Testis (tissue), 3 donors: Measurements from ENCODE around the gene LGALS7. TPM values are rescaled to one million over a fixed set of nuclear protein-coding genes. Genes with fewer than 3 reads are reported as not detected.
"Not testable (repeated sequence)": the region's sequence is repeated elsewhere in the genome, so short reads cannot be mapped to it uniquely, and the experiment has no call there.

Experiments used
- DNase-seq: peaks from one replicate; pipeline ENCODE4 v3.0.0-alpha.2; 2019
- H3K27ac ChIP-seq, 2 donors: fragments of 200-600 bp; sonication (generic); one replicate each; pipeline ENCODE4 v1.5.1; 2019
- H3K27me3 ChIP-seq: fragments of 200-600 bp; sonication (generic); one replicate; pipeline ENCODE4 v1.5.1; 2019
- H3K36me3 ChIP-seq: fragments of 200-600 bp; sonication (generic); one replicate; pipeline ENCODE4 v1.5.1; 2017; ENCODE audit warnings: low read depth; ENCODE audit errors: missing control alignments
- H3K4me1 ChIP-seq: fragments of 200-600 bp; sonication (generic); one replicate; pipeline ENCODE4 v1.5.1; 2019
- H3K4me3 ChIP-seq, 2 donors: fragments of 200-600 bp; sonication (generic); one replicate each; pipeline ENCODE4 v1.5.1; 2017 to 2019
- H3K9me3 ChIP-seq: fragments of 200-600 bp; sonication (generic); one replicate; pipeline ENCODE4 v1.5.1; 2017
- CTCF ChIP-seq, 3 experiments: fragments of 450-650 bp in 2 of 3; fragments of 200-600 bp in 1 of 3; sonication (generic) in 1 of 3; IDR thresholded peaks; one replicate each; pipeline ENCODE4 v1.5.1; 2016 to 2019; ENCODE audit warnings: antibody characterized with exemption in 3 of 3, mild to moderate bottlenecking in 2 of 3, moderate library complexity in 1 of 3
- POLR2A ChIP-seq: fragments of 450-650 bp; IDR thresholded peaks from one replicate; pipeline ENCODE4 v1.6.1; 2017; ENCODE audit warnings: antibody characterized with exemption, mild to moderate bottlenecking, moderate library complexity
- WGBS, 2 donors: methylation state at CpG; one replicate each; pipeline ENCODE4 v1.1.5; 2018; 5-methylcytosine and 5-hydroxymethylcytosine counted together
- intact Hi-C: fragments of 100-400 bp; cut with DNase I; formaldehyde crosslinking; loops from one replicate; pipeline ENCODE4 v1.15.1; 2023; ENCODE audit warnings: low total_unique reads
- polyA plus RNA-seq: library from polyadenylated mRNA; stranded (reverse); fragments of 350-450 nt; fragmentation: Illumina TruSeq; extraction: RNeasy Lipid Tissue Mini Kit (QIAGEN cat#74804); gene quantifications from one replicate; pipeline ENCODE4 v1.2.3, GENCODE V29; 2014; ENCODE audit warnings: low read depth, low replicate concordance; ENCODE audit not compliant: insufficient read depth
- total RNA-seq, 2 donors: library from RNA; depleted of rRNA; stranded (reverse); fragments of >200 nt; gene quantifications; one replicate each; pipeline ENCODE4 v1.2.3, GENCODE V29; 2016

LGALS7 gene
- total and polyA plus RNA-seq, 3 donors from 2014 or later, result 4.4 TPM; not detected in 2

DNA sequence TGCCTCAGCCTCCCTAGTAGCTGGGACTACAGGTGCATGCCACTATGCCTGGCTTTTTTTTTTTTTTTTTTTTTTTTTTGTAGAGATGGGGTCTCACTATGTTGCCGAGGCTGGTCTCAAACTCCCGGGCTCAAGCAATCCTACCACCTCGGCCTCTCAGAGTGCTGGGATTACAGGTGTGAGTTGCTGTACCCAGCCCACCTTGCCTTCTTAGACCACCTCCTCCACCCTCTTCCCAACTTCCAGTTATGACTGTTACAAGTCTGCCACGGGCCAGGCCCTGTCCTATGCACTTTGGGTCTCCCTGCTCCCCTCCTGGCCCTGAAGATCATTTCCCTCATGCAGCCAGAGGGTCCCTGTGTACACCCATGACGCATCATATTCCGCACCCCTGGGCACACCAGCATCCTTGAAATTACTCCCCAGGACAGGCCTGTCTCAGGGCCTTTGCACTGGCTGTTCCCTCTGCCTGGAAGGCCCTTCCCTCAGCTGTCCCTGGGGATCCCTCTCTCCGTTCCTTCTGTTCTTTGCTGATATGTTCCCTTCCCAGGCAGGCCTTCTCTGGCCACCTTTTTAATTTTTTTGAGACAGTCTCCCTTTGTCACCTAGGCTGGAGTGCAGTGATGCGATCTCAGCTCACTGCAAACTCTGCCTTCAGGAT, 36.4 kb upstream of the LGALS7 start:
- Histone ChIP-seq H3K27me3 (no peaks in the 10 kb centered on the region), H3K36me3 (no peaks in the 10 kb centered on the region), H3K4me1 (no peaks in the 10 kb centered on the region), H3K9me3 (no peaks in the 10 kb centered on the region), H3K27ac (no peak overlapping the region), H3K4me3 (no peak overlapping the region)
- intact Hi-C loops, result no loop called here
- DNase-seq, result no peak
- no peak for TF ChIP-seq CTCF (IDR thresholded peaks at IDR 0.05)
- 93 to 96% methylated on average over 8 of the region's 8 CpGs for WGBS, 2 donors

DNA sequence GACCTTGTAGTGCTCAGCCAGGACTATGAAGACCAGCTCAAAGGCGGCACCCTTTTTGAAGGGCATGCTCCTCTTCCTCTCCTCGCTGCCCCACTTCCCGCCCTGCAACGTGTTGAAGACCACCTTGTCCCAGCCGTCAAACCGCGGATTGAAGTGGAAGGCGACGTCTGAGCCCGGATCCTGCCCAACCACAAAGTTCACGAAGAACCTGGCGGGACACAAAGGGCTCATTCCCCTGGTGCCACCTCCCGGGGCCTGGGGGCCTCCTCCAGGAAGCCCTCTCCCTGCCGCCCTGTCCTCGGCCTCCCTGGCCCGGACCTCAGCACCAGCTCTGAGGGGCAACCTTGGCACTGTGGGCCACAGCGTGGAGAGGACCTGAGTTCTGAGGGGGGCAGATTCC, 35.4 kb upstream of the LGALS7 start:
- intact Hi-C loops, result no loop called here
- Histone ChIP-seq H3K4me1 (no peaks in the 10 kb centered on the region), H3K27ac (no peak overlapping the region), H3K9me3 (no peaks in the 10 kb centered on the region), H3K4me3 (no peak overlapping the region), H3K36me3 (no peaks in the 10 kb centered on the region), H3K27me3 (no peaks in the 10 kb centered on the region)
- no peak for DNase-seq
- TF ChIP-seq CTCF (IDR thresholded peaks at IDR 0.05), result no peak
- 93 to 98% methylated on average over 17 of the region's 17 CpGs for WGBS, 2 donors

DNA sequence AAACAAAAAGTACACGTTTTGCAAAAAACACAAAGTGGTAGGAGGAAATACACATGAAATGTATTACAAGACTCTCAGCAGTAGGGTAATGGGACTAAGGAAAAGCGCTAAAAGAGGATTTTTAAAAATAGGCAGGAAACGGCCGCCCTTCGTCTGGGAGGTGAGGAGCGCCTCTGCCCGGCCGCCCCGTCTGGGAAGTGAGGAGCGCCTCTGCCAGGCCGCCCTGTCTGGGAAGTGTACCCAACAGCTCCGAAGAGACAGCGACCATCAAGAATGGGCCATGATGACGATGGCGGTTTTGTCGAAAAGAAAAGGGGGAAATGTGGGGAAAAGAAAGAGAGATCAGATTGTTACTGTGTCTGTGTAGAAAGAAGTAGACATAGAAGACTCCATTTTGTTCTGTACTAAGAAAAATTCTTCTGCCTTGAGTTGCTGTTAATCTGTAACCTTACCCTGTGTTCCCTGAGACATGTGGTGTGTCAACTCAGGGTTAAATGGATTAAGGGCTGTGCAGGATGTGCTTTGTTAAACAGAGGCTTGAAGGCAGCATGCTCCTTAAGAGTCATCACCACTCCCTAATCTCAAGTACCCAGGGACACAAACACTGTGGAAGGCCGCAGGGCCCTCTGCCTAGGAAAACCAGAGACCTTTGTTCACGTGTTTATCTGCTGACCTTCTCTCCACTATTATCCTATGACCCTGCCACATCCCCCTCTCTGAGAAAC, 34.2 kb upstream of the LGALS7 start:
- H3K4me3 ChIP-seq, H3K36me3 ChIP-seq, DNase-seq, H3K27me3 ChIP-seq, intact Hi-C loops, H3K27ac ChIP-seq, H3K9me3 ChIP-seq, H3K4me1 ChIP-seq: not testable (repeated sequence)
- 80 to 89% methylated on average over 18 of the region's 18 CpGs for WGBS, 2 donors

DNA sequence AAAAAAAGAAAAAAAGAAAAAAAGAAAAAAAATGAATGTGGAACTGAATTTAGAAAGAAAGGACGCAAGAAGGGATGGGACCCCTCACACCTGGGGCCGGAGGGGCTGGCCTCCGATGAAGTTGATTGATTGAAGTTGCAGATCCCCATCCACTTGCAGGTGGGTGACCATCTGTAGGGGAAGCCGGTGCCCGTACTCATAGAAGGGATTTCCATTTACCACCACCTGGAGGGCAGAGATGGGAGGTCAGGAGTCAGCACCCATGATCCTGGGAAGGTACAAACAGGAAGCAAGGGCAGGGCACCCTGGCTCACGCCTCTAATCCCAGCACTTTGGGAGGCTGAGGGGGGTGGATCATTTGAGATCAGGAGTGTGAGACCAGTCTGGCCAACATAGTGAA, 33.1 kb upstream of the LGALS7 start:
- TF ChIP-seq CTCF (IDR thresholded peaks at IDR 0.05) (no peak), POLR2A (no peak)
- H3K4me1 ChIP-seq, result no peaks in the 10 kb centered on the region
- H3K4me3 ChIP-seq, result no peak overlapping the region
- no peaks in the 10 kb centered on the region for H3K27me3 ChIP-seq
- intact Hi-C loops, result no loop called here
- H3K36me3 ChIP-seq, result no peaks in the 10 kb centered on the region
- no peaks in the 10 kb centered on the region for H3K9me3 ChIP-seq
- WGBS, 2 donors, result 89 to 99% methylated on average over 6 of the region's 6 CpGs
- no peak for DNase-seq
- H3K27ac ChIP-seq, result no peak overlapping the region

DNA sequence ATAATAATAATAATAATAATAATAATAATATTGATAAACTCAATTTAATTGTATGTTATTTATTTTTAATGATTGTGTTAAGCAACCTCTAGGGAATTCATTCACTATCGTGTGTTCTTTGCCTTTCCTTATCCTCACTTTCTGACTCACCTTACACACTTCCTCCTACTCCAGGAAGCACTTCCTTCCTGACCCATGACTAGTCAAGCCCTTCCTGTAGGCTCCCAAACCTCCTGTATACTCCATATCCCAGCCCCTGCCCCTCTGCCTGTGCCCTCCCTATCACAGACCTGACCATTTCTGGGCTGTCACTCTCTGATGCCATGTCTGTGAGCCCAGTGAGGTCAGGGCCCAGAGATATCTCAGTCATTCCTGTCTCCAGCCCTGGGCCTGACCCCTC, 31.9 kb upstream of the LGALS7 start:
- Histone ChIP-seq H3K9me3 (no peaks in the 10 kb centered on the region), H3K27ac (no peak overlapping the region), H3K36me3 (no peaks in the 10 kb centered on the region), H3K27me3 (no peaks in the 10 kb centered on the region), H3K4me1 (no peaks in the 10 kb centered on the region), H3K4me3 (no peak overlapping the region)
- no peak for DNase-seq
- TF ChIP-seq POLR2A (no peak), CTCF (IDR thresholded peaks at IDR 0.05) (no peak)
- 62 to 73% methylated on average over 1 of the region's 1 CpG for WGBS, 2 donors
- intact Hi-C loops, result no loop called here
